A673 (cell line): ENCODE measurements around the gene TNIP1. TPM values are rescaled to one million over a fixed set of nuclear protein-coding genes. Genes with fewer than 3 reads are reported as not detected.

Experiments
- BruUV-seq: library from RNA; stranded (reverse); fragments of 400-500 nt; replicated peaks from 2 replicates; lab custom pipeline; 2021; lab: Mats Ljungman, UMichigan
- CTCF ChIA-PET: fragments of 300-600 bp; sonication (Branson Sonifier 250); formaldehyde crosslinking; loops from one replicate; lab custom pipeline; 2022; ENCODE audit warnings: antibody characterized with exemption; lab: Charles Lee
- POLR2A ChIA-PET: fragments of 300-600 bp; sonication (Branson Sonifier 250); formaldehyde crosslinking; loops from one replicate; lab custom pipeline; 2022; ENCODE audit warnings: antibody characterized with exemption; ENCODE audit not compliant: low non-redundant PET; lab: Charles Lee
- DNase-seq: peaks from one replicate; pipeline ENCODE4 v3.0.0-alpha.2; 2015; ENCODE audit warnings: low spot score
- H3K27ac ChIP-seq: fragments of 200-600 bp; sonication (generic); 2 replicates; pipeline ENCODE4 v1.5.1; 2016; ENCODE audit warnings: mixed run types, low read depth, mild to moderate bottlenecking, mixed read lengths, antibody characterized with exemption, low read length; ENCODE audit not compliant: poor library complexity, severe bottlenecking
- H3K27me3 ChIP-seq: fragments of 200-600 bp; sonication (generic); replicated peaks from 2 replicates; pipeline ENCODE4 v1.6.1; 2017; ENCODE audit warnings: mixed run types, low read depth, mild to moderate bottlenecking, mixed read lengths, antibody characterized with exemption, low read length; ENCODE audit not compliant: insufficient read depth, poor library complexity
- H3K36me3 ChIP-seq: fragments of 200-600 bp; sonication (generic); 2 replicates; pipeline ENCODE4 v1.6.1; 2016; ENCODE audit warnings: mixed run types, mild to moderate bottlenecking, mixed read lengths, antibody characterized with exemption, low read length; ENCODE audit not compliant: insufficient read depth, poor library complexity, severe bottlenecking
- H3K4me1 ChIP-seq: fragments of 200-600 bp; sonication (generic); 2 replicates; pipeline ENCODE4 v1.6.1; 2017; ENCODE audit warnings: mixed run types, mild to moderate bottlenecking, mixed read lengths, antibody characterized with exemption, low read length; ENCODE audit not compliant: insufficient read depth, poor library complexity, severe bottlenecking
- H3K4me3 ChIP-seq: fragments of 200-600 bp; sonication (generic); 2 replicates; pipeline ENCODE4 v1.5.1; 2016; ENCODE audit warnings: low read depth, mixed run types, mild to moderate bottlenecking, mixed read lengths, low read length; ENCODE audit not compliant: poor library complexity, severe bottlenecking
- H3K9me3 ChIP-seq: fragments of 200-600 bp; sonication (generic); 2 replicates; pipeline ENCODE4 v1.6.1; 2016; ENCODE audit warnings: mixed run types, low read depth, mild to moderate bottlenecking, mixed read lengths, antibody characterized with exemption, low read length; ENCODE audit not compliant: poor library complexity, severe bottlenecking
- EZH2 ChIP-seq: fragments of 200-600 bp; sonication (generic); IDR thresholded peaks from 2 replicates; pipeline ENCODE4 v1.6.1; 2017; ENCODE audit warnings: borderline replicate concordance, low read depth, mild to moderate bottlenecking, mixed read lengths, antibody characterized with exemption, low read length; ENCODE audit not compliant: poor library complexity, severe bottlenecking
- intact Hi-C: fragments of 100-400 bp; cut with micrococcal nuclease; formaldehyde crosslinking; loops from one replicate; pipeline ENCODE4 v1.10.0; 2022; ENCODE audit not compliant: unreplicated experiment
- total RNA-seq: library from RNA; stranded (reverse); gene quantifications from 2 replicates; pipeline ENCODE4 v1.2.3, GENCODE V29; 2021
- TF ChIP-seq, protein P1 (sequence below): fragments of 300-800, 200-600 bp; sonication (generic); conservative IDR thresholded peaks from 2 replicates; pipeline ENCODE4 v1.5.1; 2017; ENCODE audit warnings: low read depth, mild to moderate bottlenecking, antibody characterized with exemption, low read length, moderate library complexity, mixed read lengths

TNIP1 gene
- total RNA-seq, 1 experiment from 2014 or later, result 33.3 TPM

- ChIA-PET POLR2A (no interaction called here), CTCF (no interaction called here)
- TF ChIP-seq, protein P1, sequence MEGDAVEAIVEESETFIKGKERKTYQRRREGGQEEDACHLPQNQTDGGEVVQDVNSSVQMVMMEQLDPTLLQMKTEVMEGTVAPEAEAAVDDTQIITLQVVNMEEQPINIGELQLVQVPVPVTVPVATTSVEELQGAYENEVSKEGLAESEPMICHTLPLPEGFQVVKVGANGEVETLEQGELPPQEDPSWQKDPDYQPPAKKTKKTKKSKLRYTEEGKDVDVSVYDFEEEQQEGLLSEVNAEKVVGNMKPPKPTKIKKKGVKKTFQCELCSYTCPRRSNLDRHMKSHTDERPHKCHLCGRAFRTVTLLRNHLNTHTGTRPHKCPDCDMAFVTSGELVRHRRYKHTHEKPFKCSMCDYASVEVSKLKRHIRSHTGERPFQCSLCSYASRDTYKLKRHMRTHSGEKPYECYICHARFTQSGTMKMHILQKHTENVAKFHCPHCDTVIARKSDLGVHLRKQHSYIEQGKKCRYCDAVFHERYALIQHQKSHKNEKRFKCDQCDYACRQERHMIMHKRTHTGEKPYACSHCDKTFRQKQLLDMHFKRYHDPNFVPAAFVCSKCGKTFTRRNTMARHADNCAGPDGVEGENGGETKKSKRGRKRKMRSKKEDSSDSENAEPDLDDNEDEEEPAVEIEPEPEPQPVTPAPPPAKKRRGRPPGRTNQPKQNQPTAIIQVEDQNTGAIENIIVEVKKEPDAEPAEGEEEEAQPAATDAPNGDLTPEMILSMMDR, result no peak
- Histone ChIP-seq H3K27me3 (no peaks in the 10 kb centered on the region), H3K27ac (no peak overlapping the region), H3K4me1 (no peaks in the 10 kb centered on the region), H3K9me3 (no peaks in the 10 kb centered on the region), H3K4me3 (no peak overlapping the region), H3K36me3 (no peaks in the 10 kb centered on the region)
- no peak for DNase-seq
- intact Hi-C loops, result no loop called here
- no TSS peak for BruUV-seq
These were observed 6.3 kb downstream of the TNIP1 start for GRCh38 chr5:151074557-151074956.

GRCh38 chr5:151073280-151073679, 7.6 kb downstream of the TNIP1 start:
- intact Hi-C loops, result no loop called here
- Histone ChIP-seq H3K27me3 (no peaks in the 10 kb centered on the region), H3K27ac (no peak overlapping the region), H3K4me3 (no peak overlapping the region), H3K36me3 (no peaks in the 10 kb centered on the region), H3K9me3 (no peaks in the 10 kb centered on the region), H3K4me1 (no peaks in the 10 kb centered on the region)
- ChIA-PET POLR2A (no interaction called here), CTCF (no interaction called here)
- no peak for DNase-seq
- no peak for TF ChIP-seq EZH2
- TF ChIP-seq, protein P1, result no peak
- no TSS peak for BruUV-seq

- ChIA-PET CTCF (no interaction called here), POLR2A (no interaction called here)
- no peak for DNase-seq
- H3K27me3 ChIP-seq, result no peaks in the 10 kb centered on the region
- no peak for TF ChIP-seq EZH2
- TF ChIP-seq, protein P1, result no peak
- intact Hi-C loops, result no loop called here
- H3K27ac ChIP-seq, result no peak overlapping the region
- H3K36me3 ChIP-seq, result no peaks in the 10 kb centered on the region
- H3K4me1 ChIP-seq, result no peaks in the 10 kb centered on the region
- no peak overlapping the region for H3K4me3 ChIP-seq
- no peaks in the 10 kb centered on the region for H3K9me3 ChIP-seq
- no TSS peak for BruUV-seq
These were observed 8.2 kb downstream of the TNIP1 start for GRCh38 chr5:151072630-151073025.
